NCI-H1092 (cell line): ENCODE results near the gene SULT1B1.

Experiments
- DNase-seq: peaks from one replicate; lab custom pipeline; 2025; lab: John Stamatoyannopoulos, UW

Gene SULT1B1

GRCh38 chr4:69697536-69698242 lies 62.7 kb downstream of the SULT1B1 start:
- DNase-seq, result no peak

DNA sequence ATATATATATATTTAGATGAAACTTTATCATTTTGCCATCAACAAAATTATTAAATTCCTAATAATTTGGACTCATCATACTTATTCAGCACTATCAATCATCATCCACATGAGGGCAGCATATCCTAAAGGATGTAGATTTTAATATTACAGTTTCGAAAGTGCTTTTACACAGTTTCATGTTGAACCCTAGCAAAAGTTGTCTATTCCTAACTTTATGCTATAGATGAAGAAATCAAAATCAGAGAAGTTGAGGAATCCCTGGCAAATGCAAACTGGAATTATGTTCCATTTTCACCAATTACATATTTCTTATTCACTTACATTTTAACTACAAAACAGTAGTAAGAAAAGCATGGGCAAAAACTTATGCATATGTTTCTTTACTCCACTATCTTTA lies 70.8 kb downstream of the SULT1B1 start:
- DNase-seq, result no peak

DNA sequence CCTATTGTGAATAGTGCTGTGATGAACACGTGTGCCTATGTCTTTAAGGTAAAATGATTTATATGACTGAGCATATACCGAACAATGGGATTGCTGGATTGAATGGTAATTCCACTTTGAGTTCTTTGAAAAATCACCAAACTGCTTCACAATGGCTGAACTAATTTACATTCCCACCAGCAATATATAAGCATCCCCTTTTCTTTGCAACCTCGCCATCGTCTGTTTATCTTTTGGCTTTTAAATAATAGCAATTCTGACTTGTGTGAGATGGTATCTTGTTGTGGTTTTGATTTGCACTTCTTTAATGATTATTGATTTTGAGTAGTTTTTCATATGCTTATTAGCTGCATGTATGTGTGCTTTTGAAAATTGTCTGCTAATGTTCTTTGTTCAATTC lies 75.6 kb downstream of the SULT1B1 start:
- DNase-seq, result no peak
